Kidney (tissue), 14 donors: ENCODE results near the gene CEP164. TPM values are rescaled to one million over a fixed set of nuclear protein-coding genes. Genes with fewer than 3 reads are reported as not detected.
A peak's percentile ranks its signal among the peaks of the same experiment; 100 is the strongest.

Source experiments
- DNase-seq, 5 donors: peaks; one replicate each; pipeline ENCODE4 v3.0.0-alpha.2; 2013 to 2020
- FAIRE-seq: peaks from 2 replicates; lab custom pipeline; 2012; peaks lifted over from hg19 to GRCh38; lab: Jason Lieb, UNC
- H3K27ac ChIP-seq, 2 donors: one replicate each; pipeline ENCODE4 v1.7.0; 2013; ENCODE audit warnings: low read depth in 2 of 2, low read length in 2 of 2, inconsistent platforms in 1 of 2
- H3K27me3 ChIP-seq: one replicate; pipeline ENCODE4 v1.7.1; 2013; ENCODE audit warnings: low read length, inconsistent platforms; ENCODE audit not compliant: control insufficient read depth, insufficient read depth
- H3K36me3 ChIP-seq, 3 donors: one replicate each; pipeline versions ENCODE4 v1.7.0 to v1.7.1; 2013; ENCODE audit warnings: low read length in 3 of 3, control low read depth in 1 of 3, inconsistent platforms in 1 of 3; ENCODE audit not compliant: insufficient read depth in 3 of 3, control insufficient read depth in 2 of 3
- H3K4me1 ChIP-seq, 3 donors: one replicate each; pipeline versions ENCODE4 v1.7.0 to v1.7.1; 2013; ENCODE audit warnings: low read length in 3 of 3, inconsistent platforms in 1 of 3, low read depth in 1 of 3; ENCODE audit not compliant: control insufficient read depth in 2 of 3, insufficient read depth in 2 of 3
- H3K4me3 ChIP-seq, 3 donors: one replicate each; pipeline versions ENCODE4 v1.7.0 to v1.8.1; 2013; ENCODE audit warnings: low read length in 3 of 3, control low read depth in 1 of 3, inconsistent platforms in 1 of 3
- H3K9ac ChIP-seq, 3 donors: one replicate each; pipeline versions ENCODE4 v1.7.0 to v1.7.1; 2013; ENCODE audit warnings: low read length in 3 of 3, control low read depth in 1 of 3, inconsistent platforms in 1 of 3
- H3K9me3 ChIP-seq, 3 donors: one replicate each; pipeline versions ENCODE4 v1.7.0 to v1.7.1; 2013; ENCODE audit warnings: low read length in 3 of 3, control low read depth in 1 of 3, inconsistent platforms in 1 of 3; ENCODE audit not compliant: control insufficient read depth in 2 of 3, insufficient read depth in 1 of 3
- CTCF ChIP-seq: IDR thresholded peaks from 3 replicates; pipeline ENCODE4 v1.5.1; 2012; ENCODE audit warnings: mild to moderate bottlenecking, moderate library complexity, borderline replicate concordance; ENCODE audit not compliant: insufficient read depth; ENCODE audit errors: extremely low read depth
- intact Hi-C: fragments of 100-400 bp; cut with DNase I; formaldehyde crosslinking; loops from one replicate; pipeline ENCODE4 v1.11.1; 2022
- polyA plus RNA-seq: library from polyadenylated mRNA; stranded (reverse); fragments of 350-450 nt; fragmentation: Illumina TruSeq; extraction: RNeasy Lipid Tissue Mini Kit (QIAGEN cat#74804); gene quantifications from one replicate; pipeline ENCODE4 v1.2.3, GENCODE V29; 2014; ENCODE audit warnings: low read depth, low replicate concordance; ENCODE audit not compliant: insufficient read depth
- total RNA-seq: library from RNA; stranded (reverse); fragmentation: NEBNext Ultra II Directional; extraction: Animal tissue kit (Norgen Biotek cat#: 25700); gene quantifications from one replicate; pipeline ENCODE4 v1.2.1, GENCODE V29; 2021
- donor health status: control.
- donor health status: control.
- donor health status: control.
- donor health status: control.
- donor health status: control.
- donor health status: DM: yes; HTN: yes; CAD: no.
- donor health status: Normal renal cell carcinoma (clear cell type).

CEP164 gene
- total and polyA plus RNA-seq, 2 donors from 2014 or later: 7.9 to 30.7 TPM

DNA sequence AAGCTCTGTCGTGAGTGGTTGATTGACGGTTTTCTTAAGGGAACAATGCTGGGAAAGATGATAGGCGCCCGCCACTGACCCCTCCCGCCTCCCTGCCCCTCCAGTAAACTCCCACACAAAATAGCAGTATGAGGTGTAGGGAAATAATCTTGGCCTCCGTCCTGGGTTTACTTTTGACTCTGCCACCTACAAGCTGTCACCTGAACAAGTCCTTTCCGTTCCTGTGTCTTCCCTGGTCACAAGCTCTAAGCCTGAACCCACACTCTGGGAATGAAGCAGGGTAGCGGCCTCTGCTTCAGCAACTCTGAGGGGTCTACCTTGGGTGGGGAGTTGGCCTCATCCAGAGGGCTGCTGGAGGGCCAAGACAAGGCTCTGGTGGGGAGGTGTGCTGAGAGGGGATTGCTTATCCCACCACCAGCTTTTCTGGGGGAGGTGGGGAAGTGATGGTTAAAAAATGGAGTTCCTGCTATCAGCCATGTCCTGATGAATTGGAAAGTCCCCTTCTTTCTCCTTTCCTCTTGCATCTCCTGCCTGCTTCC lies 87.8 kb downstream of the CEP164 start:
- H3K27me3 ChIP-seq: no peaks in the 10 kb centered on the region
- no peaks in the 10 kb centered on the region for H3K4me1 ChIP-seq
- no peak overlapping the region for H3K4me3 ChIP-seq
- no peak for TF ChIP-seq CTCF
- no peak overlapping the region for H3K9ac ChIP-seq
- H3K27ac ChIP-seq: no peak overlapping the region
- no peak for FAIRE-seq
- H3K36me3 ChIP-seq: peaks cover 0 to 3% (median 0%) of the 10 kb centered on the region in 3 donors
- DNase-seq: peak in 2 of 5 donors; percentile 25 to 34
- intact Hi-C loops: no loop called here
- H3K9me3 ChIP-seq: no peaks in the 10 kb centered on the region

GRCh38 chr11:117417342-117417741 lies 89.7 kb downstream of the CEP164 start:
- Histone ChIP-seq H3K4me3 (no peak overlapping the region), H3K27ac (no peak overlapping the region), H3K9me3 (no peaks in the 10 kb centered on the region), H3K9ac (no peak overlapping the region), H3K27me3 (no peaks in the 10 kb centered on the region), H3K36me3 (no peaks in the 10 kb centered on the region), H3K4me1 (no peaks in the 10 kb centered on the region)
- FAIRE-seq (no peak), DNase-seq (peak in 2 of 5 donors; percentile 19 to 39)
- TF ChIP-seq CTCF: no peak
- intact Hi-C loops: no loop called here

DNA sequence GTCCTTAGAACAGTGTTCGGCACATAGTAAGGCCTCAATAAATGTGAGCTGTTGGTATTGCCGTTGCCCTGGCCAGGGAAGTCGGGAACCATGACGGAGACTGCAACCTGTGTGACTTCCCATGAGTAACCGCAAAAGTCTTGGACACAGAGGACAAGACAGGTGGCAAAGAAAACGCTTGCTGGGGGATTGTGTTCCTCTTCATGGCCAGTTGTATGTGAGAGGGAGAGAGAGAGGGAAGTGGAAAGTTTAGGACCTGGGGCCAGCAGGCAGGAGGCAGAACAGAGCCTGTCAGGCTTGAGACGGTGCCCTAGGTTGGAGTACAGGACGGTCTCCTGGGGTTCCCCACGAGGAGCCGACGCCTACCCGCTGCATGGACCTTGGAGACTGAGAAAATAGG lies 90.2 kb downstream of the CEP164 start:
- peak in 2 of 5 donors; percentile 20 to 39 for DNase-seq
- no peak for FAIRE-seq
- intact Hi-C loops: no loop called here

More for the DNA sequence above, 90.2 kb downstream of the CEP164 start:
- Histone ChIP-seq H3K4me1 (no peaks in the 10 kb centered on the region), H3K27ac (no peak overlapping the region), H3K36me3 (no peaks in the 10 kb centered on the region), H3K9me3 (no peaks in the 10 kb centered on the region), H3K27me3 (no peaks in the 10 kb centered on the region), H3K4me3 (no peak overlapping the region), H3K9ac (no peak overlapping the region)
- TF ChIP-seq CTCF: no peak
